ENCODE measurements around the gene RAB7B.

- TF ChIP-seq, protein P1, sequence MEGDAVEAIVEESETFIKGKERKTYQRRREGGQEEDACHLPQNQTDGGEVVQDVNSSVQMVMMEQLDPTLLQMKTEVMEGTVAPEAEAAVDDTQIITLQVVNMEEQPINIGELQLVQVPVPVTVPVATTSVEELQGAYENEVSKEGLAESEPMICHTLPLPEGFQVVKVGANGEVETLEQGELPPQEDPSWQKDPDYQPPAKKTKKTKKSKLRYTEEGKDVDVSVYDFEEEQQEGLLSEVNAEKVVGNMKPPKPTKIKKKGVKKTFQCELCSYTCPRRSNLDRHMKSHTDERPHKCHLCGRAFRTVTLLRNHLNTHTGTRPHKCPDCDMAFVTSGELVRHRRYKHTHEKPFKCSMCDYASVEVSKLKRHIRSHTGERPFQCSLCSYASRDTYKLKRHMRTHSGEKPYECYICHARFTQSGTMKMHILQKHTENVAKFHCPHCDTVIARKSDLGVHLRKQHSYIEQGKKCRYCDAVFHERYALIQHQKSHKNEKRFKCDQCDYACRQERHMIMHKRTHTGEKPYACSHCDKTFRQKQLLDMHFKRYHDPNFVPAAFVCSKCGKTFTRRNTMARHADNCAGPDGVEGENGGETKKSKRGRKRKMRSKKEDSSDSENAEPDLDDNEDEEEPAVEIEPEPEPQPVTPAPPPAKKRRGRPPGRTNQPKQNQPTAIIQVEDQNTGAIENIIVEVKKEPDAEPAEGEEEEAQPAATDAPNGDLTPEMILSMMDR (IDR thresholded peaks at IDR 0.05) = no peak
- TF ChIP-seq POLR2A (IDR thresholded peaks at IDR 0.05) = no peak
These were observed 52.2 kb downstream of the RAB7B start for GRCh38 chr1:205950826-205951549.

Measured in lower leg skin (tissue), 3 donors.